Lower leg skin (tissue), 3 donors: Measurements from ENCODE around the gene TCN1.

Experiments
- POLR2A ChIP-seq, 2 donors: fragments of 450-650 bp; IDR thresholded peaks; one replicate each; pipeline ENCODE4 v1.6.1; 2016 to 2017; ENCODE audit warnings: antibody characterized with exemption in 2 of 2, mild to moderate bottlenecking in 1 of 2, moderate library complexity in 1 of 2
- TF ChIP-seq, protein P1 (sequence below), 3 donors: fragments of 450-650 bp; IDR thresholded peaks; one replicate each; pipeline ENCODE4 v1.5.1; 2016; ENCODE audit warnings: antibody characterized with exemption in 3 of 3, mild to moderate bottlenecking in 3 of 3, moderate library complexity in 2 of 3

DNA sequence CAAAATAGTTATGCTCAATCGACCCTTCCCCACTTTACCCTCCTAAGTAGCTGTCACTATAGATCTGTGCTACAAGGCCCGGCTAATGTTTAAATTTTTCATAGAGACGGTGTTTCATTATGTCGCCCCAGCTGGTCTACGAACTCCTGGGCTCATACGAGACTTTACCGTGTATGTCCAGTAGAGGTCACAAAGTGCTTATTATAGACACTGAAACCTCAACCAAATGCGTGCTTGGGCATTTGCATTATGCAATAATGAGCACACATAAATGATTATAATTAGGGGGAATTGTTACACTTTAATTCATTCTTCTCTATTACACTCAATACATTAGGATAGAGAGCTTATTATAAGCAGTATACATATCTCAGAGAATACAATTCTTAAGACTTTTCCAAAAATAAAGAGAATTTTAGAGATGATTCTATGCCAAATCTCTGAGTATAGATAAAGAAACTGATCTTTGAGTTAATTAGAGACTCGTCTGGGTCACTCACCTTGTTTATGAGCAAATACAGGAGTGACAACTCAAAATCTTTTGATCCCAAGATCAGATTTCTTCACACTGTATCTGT is 43.2 kb downstream of the TCN1 start:
- TF ChIP-seq, protein P1, sequence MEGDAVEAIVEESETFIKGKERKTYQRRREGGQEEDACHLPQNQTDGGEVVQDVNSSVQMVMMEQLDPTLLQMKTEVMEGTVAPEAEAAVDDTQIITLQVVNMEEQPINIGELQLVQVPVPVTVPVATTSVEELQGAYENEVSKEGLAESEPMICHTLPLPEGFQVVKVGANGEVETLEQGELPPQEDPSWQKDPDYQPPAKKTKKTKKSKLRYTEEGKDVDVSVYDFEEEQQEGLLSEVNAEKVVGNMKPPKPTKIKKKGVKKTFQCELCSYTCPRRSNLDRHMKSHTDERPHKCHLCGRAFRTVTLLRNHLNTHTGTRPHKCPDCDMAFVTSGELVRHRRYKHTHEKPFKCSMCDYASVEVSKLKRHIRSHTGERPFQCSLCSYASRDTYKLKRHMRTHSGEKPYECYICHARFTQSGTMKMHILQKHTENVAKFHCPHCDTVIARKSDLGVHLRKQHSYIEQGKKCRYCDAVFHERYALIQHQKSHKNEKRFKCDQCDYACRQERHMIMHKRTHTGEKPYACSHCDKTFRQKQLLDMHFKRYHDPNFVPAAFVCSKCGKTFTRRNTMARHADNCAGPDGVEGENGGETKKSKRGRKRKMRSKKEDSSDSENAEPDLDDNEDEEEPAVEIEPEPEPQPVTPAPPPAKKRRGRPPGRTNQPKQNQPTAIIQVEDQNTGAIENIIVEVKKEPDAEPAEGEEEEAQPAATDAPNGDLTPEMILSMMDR (IDR thresholded peaks at IDR 0.05) = no peak
- no peak for TF ChIP-seq POLR2A (IDR thresholded peaks at IDR 0.05)
